NCI-H187 (cell line): ENCODE measurements around the gene SLC5A1.
"Not testable (repeated sequence)": the region's sequence is repeated elsewhere in the genome, so short reads cannot be mapped to it uniquely, and the experiment has no call there.

Experiments used
- DNase-seq, 2 experiments: peaks; one replicate each; lab custom pipeline; 2025; lab: John Stamatoyannopoulos, UW

The SLC5A1 gene

GRCh38 chr22:32088084-32088483 is 45.0 kb downstream of the SLC5A1 start:
- no peak for DNase-seq

- DNase-seq, result no peak
These were observed 54.0 kb downstream of the SLC5A1 start for GRCh38 chr22:32097018-32097417.

GRCh38 chr22:32097881-32098499 is 54.9 kb downstream of the SLC5A1 start:
- DNase-seq, result no peak

- no peak for DNase-seq
These were observed 57.6 kb downstream of the SLC5A1 start for GRCh38 chr22:32100711-32101110.

GRCh38 chr22:32103658-32104315 is 60.7 kb downstream of the SLC5A1 start:
- no peak for DNase-seq

- no peak for DNase-seq
These were observed 63.9 kb downstream of the SLC5A1 start for GRCh38 chr22:32106930-32107329.

- no peak for DNase-seq
These were observed 69.3 kb downstream of the SLC5A1 start for GRCh38 chr22:32112380-32112779.

GRCh38 chr22:32119568-32120235 is 76.6 kb downstream of the SLC5A1 start:
- DNase-seq, result no peak

- DNase-seq, result no peak
These were observed 77.5 kb downstream of the SLC5A1 start for GRCh38 chr22:32120603-32121002.

GRCh38 chr22:32122899-32123298 is 79.8 kb downstream of the SLC5A1 start:
- DNase-seq, result no peak

GRCh38 chr22:32123657-32124056 is 80.6 kb downstream of the SLC5A1 start:
- DNase-seq, result no peak

- no peak for DNase-seq
These were observed 84.8 kb downstream of the SLC5A1 start for GRCh38 chr22:32127904-32128303.

GRCh38 chr22:32130464-32130863 is 87.4 kb downstream of the SLC5A1 start:
- DNase-seq, result no peak

GRCh38 chr22:32132126-32132525 is 89.1 kb downstream of the SLC5A1 start:
- DNase-seq, result no peak

GRCh38 chr22:32132783-32133182 is 89.7 kb downstream of the SLC5A1 start:
- DNase-seq, result no peak

GRCh38 chr22:32134796-32135195 is 91.7 kb downstream of the SLC5A1 start:
- DNase-seq, result not testable (repeated sequence)

GRCh38 chr22:32135958-32136357 is 92.9 kb downstream of the SLC5A1 start:
- DNase-seq, result not testable (repeated sequence)

GRCh38 chr22:32136881-32137280 is 93.8 kb downstream of the SLC5A1 start:
- not testable (repeated sequence) for DNase-seq

GRCh38 chr22:32137731-32138324 is 94.8 kb downstream of the SLC5A1 start:
- not testable (repeated sequence) for DNase-seq

- not testable (repeated sequence) for DNase-seq
These were observed 95.5 kb downstream of the SLC5A1 start for GRCh38 chr22:32138576-32138975.

- DNase-seq, result not testable (repeated sequence)
These were observed 97.6 kb downstream of the SLC5A1 start for GRCh38 chr22:32140688-32141087.

- DNase-seq, result no peak
These were observed 99.5 kb downstream of the SLC5A1 start for GRCh38 chr22:32142600-32142999.
